Stimulated activated CD8-positive, alpha-beta memory T cell treated with anti-CD3 and anti-CD28 coated beads, Interleukin-15, amount 100 ng/mL, for 48 hours (primary cell): ENCODE measurements around the gene KCTD8.

ENCODE experiments used
- DNase-seq, 2 donors: peaks; one replicate each; pipeline ENCODE4 v3.0.0-alpha.2; 2020; ENCODE audit warnings: low read depth in 2 of 2

KCTD8 gene

DNA sequence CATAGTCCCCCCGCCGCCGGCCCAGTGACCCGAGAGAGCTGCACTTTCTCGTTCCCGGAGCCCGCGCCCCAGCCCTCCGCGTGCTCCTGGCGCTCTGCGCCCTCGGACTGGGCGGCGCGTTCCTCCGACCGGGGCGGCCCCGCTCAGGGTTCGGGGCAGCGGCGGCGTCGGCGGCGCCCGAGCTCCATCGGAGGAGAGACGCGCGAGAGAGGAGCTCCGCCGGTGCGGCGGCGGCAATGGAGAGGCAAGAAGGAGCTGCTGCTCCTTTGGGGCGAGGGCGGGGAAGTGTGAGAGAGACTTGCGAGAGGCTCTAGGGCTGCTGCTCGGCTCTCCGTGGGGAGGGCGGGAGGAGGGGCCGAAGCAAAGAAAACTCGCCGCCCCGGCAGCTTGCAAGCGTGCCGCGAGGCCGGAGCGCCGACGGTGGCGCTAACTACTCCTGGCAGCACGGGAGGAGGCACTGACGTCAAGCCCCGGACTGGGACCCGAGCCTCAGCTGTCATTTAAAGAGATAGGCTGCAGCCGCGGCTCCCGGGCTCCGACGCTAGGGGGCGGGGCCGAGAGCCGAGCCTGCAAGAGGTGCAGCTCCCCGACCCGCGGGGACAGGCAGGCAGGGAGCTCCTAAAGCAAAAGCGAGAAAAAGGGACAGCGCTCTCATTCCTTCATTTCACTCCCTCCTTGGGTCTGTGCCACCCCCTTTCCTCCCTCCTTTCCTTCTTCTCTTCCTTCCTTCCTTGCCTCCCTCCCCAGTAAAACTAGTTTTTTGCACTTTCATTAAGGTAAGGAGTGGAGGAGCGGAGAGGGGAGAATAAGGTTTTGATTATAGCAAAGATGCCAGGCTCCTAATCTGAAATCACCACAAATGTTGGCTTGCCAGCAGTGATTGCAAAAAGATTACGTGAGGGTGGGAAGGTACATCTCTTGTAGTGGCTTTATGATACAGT, at the start of gene KCTD8:
KCTD8 (minus strand) TSS at position 289 of the 941 bp plus-strand sequence.
- peak; percentile 58 to 70 for DNase-seq

DNA sequence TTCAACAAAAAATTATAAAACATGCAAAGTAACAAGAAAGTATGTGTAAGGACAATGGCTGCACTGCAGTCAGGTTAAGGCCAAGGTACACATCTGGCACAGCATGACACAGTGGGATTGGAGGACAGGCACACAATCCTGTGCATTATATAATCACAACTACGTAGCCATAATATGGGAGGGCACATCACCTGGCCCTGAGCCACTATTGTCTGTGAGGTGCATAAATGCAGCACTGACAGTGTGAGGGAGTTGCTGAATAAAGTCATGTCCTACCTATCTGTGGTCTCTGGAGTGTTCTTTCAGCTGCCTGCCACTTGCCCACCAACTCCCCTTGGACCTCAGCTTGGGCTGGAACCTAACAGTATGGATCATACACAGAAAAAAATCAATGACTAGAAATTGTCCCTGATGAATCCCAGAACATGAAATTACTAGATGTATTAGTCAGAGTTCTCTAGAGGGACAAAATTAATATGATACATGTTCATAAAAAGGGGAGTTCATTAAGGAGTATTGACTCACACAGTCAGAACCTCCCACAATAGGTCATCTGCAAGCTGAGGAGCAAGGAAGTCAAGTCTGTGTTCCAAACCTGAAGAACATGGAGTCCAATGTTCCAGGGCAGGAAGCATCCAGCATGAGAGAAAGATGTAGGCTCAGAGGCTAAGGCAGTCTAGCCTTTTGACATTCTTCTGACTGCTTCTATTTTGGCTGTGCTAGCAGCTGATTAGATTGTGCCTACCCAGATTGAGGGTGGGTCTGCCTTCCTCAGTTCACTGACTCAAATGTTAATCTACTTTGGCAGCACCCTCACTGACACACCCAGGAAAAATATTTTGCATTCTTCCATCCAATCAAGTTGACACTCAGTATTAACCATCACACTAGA, 46.4 kb upstream of the KCTD8 start:
- no peak for DNase-seq

DNA sequence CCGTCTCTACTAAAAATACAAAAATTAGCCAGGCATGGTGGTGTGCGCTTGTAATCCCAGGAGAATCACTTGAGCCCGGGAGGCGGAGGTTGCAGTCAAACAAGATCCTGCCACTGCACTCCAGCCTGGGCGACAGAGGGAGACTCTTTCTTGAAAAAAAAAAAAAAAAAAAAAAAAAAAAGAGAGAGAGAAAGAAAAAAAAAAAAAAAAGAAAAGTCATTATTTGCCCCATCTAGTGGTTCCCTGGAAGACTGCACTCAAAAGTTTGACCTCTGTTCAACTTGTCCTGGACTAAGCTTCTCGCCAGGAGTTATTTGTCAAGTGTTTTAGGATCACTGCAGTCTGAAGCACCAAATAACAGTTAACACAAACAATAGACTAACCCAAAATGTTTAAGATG, 45.3 kb upstream of the KCTD8 start:
- no peak for DNase-seq

DNA sequence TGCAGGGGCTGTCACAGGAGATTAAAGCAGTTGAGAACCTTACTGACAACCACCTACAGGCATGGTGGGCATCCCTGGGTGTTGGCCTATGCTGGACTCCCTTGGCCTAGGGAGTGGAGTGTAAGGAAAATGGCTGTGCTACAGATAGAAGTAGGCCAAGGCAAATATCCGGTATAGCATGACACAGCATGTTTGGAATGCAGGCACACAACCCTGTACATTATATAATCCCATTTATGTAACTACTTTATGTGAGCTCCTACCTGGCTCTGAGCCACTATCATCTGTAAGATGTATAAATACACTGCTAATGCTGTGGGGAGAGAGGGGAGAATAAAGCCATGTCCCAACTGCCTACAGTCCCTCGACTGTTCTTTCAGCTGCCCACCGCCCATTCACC, 38.7 kb upstream of the KCTD8 start:
- no peak for DNase-seq

DNA sequence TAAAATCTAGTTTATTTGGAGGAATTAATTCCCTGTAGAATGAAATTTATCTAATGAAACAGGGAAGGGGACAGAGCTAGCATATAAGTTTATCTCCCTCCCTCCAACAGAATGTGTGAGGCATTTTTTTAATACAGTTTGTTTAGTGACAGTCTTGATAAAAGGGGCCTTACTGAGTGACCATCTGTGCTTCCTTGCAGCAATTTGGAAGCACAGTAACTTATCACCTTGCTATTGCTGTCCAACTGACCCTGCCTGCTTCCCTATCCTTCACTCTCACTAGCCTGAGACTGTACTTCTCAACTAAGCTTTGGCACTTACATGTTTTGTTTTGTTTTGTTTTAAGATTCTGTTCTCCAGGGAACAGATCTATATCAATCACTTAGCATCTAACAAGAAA, 31.1 kb upstream of the KCTD8 start:
- DNase-seq: no peak

DNA sequence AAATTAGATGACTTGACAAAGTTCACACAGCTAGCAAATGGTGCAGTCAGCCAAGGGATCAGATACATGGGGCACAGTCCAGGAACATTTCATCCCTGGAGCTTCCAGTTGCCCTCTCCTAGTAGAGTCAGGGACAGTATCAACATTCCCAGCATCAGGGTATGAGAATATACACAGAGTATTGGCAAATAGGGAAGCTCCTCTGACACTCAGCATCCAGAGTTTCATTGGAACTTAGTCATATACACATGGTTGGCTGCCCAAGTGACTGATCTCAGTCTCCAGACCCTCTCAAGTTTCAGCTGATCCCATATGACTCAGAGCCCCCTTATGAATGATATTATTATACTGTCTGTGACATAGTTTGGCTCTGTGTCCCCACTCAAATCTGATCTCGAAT, 13.7 kb upstream of the KCTD8 start:
- DNase-seq: no peak

DNA sequence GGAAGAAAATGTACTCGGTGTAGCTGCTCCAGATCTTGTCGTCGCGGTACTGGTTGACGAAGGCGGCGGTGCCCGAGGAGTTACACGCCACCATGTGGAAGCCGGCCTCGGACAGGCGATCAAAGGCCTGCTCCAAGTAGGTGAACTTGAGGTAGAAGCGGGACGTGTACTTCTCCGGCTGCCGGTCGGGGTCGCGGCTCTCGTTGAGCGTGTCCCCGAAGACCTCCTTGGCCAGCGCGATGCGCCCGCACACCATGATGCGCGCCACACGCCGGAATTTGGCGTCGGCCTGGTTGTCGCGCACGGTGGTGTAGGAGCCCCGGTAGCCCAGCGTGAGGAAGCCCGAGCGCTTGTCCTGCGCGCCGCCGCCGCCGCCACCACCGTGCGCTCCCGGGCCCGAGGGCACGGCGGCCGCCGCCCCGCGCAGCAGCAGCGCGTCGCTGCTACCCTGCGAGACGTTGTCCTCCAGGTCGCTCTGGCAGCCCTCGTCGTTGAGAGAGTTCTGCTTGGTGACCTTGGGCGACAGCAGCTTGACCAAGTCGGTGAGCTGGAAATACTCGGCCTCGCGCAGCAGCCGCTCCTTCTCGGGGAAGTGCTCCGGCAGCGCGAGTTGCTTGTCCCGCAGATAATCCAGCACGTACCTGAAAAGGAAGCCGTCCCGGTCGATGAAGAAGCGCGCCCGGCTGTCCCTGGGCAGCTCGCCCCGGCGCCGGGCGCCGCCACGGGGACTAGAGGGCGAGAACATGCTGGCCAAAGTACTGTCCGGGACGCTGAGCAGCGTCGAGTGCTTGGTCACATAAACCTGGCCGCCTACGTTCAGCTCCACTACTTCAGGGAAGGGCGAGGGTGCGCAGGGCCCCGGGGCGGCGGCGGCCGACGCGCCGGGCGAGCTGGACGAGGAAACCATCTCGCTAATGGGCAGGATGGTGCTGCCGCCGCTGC, 775 bp downstream of the KCTD8 start:
- DNase-seq: no peak

DNA sequence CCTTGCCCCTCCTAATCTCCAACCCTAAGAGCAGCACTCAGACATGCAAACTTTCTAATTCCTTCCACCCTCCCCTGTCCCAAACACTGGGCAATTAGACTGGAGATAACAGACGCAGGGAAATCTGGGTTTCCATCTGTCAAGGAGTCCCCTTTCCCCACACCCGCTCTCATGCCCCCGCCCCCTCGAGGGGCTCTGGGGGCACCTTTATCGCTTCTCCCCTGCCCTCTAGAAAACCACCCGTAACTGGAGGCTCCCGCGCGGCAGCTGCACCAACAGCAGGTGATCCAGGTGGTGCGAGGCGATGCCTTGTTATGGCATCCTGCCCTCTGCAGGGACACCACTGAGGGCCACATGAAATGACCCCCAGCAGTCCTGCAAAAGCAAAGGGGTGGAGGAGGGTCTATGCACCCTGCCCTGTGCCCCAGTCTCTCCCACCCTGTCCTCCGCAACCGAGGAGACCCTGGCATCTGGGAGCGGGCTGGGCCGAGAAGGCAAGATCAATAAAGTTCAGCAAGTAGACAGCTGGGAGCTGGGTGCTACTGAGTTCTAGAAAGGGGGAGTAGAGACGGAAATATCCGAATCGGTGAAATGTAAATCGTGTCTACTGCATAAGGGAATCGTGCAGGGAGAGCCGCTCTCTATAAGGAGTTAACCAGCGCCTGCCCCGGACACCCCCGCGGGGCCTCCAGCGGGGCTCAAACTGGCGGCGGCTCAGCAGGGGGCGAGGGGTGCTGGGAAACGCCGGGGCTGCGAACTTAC, 1.6 kb downstream of the KCTD8 start:
- DNase-seq: no peak

DNA sequence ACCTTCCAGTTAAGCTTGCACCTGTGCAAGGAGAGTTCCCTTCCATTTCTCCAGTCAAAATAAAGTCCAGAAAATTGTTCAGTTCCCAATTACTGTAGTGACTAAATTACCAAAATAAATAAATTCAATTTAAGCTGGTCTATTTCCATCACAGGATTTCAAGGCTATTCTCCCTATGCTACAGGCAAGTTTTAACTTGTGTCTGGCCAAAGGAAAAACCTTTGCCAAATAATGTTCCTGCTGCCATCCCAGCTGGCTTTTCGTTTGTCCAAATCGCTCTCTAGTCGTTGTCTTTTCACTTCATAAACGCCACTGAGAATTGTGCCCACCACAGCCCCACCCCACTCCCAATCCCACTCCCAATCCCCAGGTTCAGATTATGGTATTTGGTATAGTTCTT, 2.4 kb downstream of the KCTD8 start:
- DNase-seq: no peak

DNA sequence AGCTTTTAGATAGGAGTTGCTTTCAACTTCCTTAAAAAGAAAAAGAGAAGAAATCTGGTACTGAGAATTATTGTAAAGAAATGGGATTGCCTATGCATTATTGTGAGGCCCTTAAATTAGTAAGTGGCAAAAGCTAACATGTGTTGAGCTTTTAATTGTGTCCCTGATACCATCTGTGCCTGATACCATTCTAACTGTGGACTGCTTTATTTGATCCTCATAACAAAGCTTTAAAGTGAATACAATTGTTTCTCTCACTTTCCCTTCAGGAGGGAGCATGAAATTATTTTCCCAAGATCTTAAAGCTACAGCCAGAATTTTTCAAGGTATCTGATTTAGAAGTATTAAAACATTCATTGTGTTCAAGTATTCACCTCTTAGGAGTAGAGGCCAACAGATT, 9.9 kb downstream of the KCTD8 start:
- DNase-seq: no peak

DNA sequence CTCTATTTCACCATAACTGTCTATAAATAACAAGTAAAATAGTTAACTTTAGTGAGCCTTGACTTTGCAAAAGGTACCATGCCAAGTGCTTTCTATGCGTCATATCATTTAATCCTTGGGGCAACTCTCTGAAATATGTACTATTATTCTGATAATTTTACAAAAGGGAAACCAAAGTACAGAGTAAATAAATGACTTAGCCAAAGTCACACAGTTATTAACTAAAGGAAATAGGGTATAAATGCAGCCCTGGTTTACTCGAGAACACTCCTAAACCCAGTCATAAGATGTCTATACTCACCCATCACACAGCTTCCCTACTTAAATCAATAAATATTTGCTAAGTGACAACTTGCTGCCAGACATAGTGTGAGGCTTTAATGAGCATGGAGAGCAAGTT, 14.4 kb downstream of the KCTD8 start:
- no peak for DNase-seq

DNA sequence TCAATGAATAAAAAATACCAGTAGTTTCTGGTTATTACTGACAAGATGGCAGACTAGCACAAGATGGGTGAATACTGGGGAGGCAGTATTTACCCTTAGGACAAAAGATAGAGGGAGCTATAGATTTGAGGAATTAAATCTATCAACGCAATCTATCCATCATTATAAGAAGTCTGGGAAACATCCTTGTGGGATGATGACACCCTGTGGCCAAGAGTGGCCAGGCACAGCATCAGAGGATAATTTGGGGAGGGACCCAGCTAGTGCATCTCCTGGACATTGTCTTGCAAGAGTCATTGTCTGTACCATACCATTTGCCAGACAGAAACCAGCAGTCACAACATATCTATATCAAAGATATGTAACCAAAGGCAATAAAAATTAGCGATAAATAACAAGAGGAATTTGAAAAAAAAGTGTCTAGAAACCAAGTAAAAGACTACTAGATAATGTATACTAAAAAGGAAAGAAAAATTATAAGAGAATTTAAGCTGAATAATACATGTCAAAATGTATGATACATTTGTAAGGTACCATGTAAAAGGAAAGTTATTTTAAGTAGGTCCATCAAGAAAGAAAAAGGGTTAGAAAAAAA, 22.9 kb downstream of the KCTD8 start:
- DNase-seq: no peak

DNA sequence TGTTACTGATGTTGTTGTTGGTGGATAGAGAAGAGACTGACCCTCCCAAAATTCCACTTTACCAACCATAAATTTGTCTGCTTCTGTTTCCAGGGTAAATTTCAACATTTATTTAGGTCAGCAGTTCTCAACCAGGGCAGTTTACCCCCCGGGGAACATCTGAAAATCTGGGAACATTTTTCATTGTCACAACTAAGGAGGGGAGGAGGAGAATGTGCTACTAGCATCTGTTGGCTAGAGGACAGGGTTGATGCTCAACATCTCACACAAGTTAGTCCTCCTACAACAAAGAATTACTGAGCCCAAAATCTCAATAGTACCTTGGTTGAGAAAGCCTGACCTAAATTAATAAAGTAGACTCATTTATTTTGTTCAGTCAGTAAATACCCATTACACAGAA, 25.7 kb downstream of the KCTD8 start:
- no peak for DNase-seq

DNA sequence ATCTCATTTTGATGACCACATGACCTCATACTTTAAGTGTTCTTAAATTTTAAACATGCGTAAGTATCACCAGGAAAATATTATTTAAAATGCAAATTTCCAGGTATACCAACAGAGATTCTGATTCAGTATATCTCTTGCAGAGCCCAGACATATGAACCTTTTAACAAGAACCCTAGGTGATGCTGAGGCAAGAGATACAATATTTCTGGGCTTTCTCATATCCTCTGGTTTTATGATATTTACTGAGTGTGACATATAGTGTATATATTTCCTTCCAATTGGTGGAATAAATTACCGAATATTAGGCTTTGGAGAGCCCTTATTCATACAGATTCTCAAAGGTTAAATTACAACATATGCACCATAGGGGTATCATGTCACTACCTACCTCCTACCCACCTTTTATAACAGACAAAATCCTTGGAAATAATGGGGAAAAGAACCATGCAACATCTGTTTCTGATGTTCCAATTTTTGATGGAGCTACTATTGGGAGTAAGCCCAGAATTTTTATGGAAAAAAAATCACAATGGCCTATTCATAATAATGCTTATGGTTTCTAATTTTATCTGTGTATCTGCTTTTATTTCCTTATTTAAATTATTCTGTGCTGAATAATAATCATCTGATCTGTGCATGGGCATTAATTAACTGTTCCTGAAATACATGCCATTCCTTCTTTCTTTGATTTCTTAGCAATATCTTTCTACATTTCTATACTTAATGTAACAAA, 27.1 kb downstream of the KCTD8 start:
- no peak for DNase-seq

DNA sequence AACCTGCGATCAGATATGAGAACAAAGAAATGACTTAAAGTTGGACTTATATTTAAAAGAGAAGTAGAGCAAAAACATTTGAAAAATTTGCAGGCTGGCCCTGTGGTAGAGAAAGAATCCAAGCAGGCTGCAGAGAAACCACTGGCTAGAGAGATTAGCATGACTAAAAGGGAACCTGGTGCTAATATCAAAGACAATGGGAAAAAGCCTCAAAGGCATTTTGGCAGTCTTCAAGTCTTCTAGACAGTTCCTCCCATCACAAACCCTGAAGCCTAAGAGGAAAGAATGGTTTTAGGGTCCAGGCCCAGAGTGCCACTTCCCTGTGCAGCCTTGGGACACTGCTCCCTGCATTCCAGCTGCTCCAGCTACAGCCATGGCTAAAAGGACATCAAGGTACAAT, 33.4 kb downstream of the KCTD8 start:
- DNase-seq: no peak

DNA sequence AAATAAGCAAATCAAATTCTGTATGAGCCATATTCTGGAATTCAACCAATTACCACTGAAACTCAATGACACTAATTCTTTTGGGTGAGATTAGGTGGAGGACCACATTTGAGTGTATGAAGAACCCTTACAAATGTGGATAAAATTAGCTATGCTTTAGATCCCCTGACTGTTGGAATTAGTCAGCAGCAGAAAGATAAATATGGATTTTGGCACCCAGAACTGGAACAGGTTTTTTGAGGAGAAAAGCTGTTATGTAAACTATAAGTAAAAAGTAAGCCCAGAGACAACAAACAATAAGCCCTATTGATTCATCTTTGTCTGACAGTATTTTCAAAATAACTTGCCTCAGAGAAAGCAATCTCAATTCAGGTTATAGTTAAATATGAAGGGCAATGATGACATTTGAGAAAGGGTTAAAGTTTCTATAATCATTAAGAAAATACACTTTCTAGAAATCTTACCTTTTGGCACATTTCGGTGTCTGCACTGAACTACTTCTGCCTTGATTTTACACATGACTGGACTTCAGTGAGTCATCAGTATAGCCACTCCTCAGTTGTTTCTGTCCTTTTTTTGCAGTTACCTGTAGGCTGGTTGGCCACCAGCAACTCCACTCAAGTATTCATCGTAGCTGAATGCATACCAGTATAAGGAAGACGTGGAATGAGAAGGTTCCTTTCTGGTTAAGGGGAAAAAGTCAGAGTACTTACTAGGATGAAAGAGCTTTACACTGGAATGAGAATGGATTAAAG, 80.0 kb downstream of the KCTD8 start:
- no peak for DNase-seq

DNA sequence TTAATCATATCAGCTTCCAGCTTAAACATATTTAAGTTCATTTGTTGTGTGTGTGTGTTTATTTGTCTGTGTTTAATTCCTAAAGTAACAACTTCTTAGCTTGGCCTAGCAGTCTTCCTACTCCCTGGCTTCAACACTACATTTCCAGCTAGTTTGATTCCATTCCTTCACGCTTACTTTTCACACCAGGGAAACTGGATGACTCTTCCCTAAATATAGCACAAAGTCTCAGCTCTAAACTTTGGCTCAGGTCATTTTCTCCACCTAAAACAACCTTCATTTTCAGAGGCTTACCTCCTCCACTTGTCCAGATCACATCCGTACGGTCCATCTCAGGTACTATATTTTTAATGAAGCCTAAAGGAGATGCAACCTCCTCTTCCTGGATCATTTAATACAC, 94.4 kb downstream of the KCTD8 start:
- no peak for DNase-seq

DNA sequence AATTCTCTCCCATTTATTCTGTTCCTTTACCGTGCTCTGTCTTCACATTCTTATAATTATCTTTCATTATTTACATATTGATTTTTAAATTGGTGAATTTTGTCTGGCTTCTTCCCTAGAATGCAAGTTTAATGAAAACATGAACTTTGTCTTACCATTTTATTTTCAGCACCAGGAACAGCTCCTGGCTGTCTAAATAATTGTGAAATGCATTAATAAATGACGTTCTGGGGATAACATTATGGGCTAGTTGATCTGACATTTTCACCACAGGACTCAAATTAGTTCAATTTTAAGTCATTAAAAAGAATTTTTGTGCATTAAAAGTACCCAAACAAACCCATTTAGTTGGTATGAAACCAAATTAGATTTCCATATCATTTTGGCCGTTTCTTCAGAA, 97.5 kb downstream of the KCTD8 start:
- no peak for DNase-seq

DNA sequence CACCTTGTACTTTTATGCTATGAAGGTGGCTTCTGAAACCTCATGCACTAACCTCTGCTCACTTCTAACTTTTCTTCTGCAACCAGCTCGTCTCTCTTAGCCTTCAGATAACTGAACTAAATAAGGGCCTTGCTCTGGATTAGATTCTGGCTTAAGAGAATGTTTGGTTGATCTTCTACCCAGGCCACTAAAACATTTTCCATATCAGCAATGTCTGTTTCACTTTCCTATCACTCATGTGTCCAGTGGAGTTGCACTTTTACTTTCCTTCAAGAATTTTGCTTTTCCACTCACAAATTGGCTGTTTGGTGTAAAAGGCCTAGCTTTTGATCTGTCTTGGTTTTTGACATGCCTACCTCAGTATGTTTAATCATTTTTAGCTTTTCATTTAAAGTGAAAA, 105.8 kb downstream of the KCTD8 start:
- no peak for DNase-seq
